Measurements from ENCODE around the gene ANKS6.

- TF ChIP-seq CTCF (IDR thresholded peaks at IDR 0.05 in 8 of 11, conservative IDR thresholded peaks at IDR 0.05 in 3 of 11) (no peak), POLR2AphosphoS5 (IDR thresholded peaks at IDR 0.05) (no peak)
Observed at GRCh38 chr9:98797491-98797890, 1.1 kb upstream of the ANKS6 start.

Measured in spleen (tissue), 7 donors.